ENCODE data around the gene TSPAN4.

GRCh38 chr11:833849-834311, 8.8 kb upstream of the TSPAN4 start:
- TF ChIP-seq POLR2A (IDR thresholded peaks at IDR 0.05) = no peak
- no peak for TF ChIP-seq CTCF (IDR thresholded peaks at IDR 0.05)

Data from stomach (tissue), 4 donors.